Measurements from ENCODE around the gene PCDHA2.

- TF ChIP-seq CTCF (IDR thresholded peaks at IDR 0.05), result no peak
- no peak for TF ChIP-seq POLR2A (IDR thresholded peaks at IDR 0.05)
These were observed 14.2 kb downstream of the PCDHA2 start for GRCh38 chr5:140808889-140809291.

Measured in Peyer's patch (tissue), 4 donors.